Measurements from ENCODE around the gene FAM76B.

- TF ChIP-seq CTCF (IDR thresholded peaks at IDR 0.05) (no peak), POLR2A (IDR thresholded peaks at IDR 0.05) (no peak)
Measured at GRCh38 chr11:95821640-95822039, 32.1 kb upstream of the FAM76B start.
